LNCAP (cell line): Measurements from ENCODE around the gene PMS2.

Experiments used
- CTCF ChIP-seq: fragments of 450-650 bp; IDR thresholded peaks from 2 replicates; pipeline ENCODE4 v1.5.1; 2017; ENCODE audit warnings: mild to moderate bottlenecking

The PMS2 gene

GRCh38 chr7:6032167-6032566 lies 23.3 kb upstream of the PMS2 start:
- TF ChIP-seq CTCF: no peak

- no peak for TF ChIP-seq CTCF
These were observed 22.7 kb upstream of the PMS2 start for GRCh38 chr7:6031567-6031966.

- no peak for TF ChIP-seq CTCF
These were observed 22.1 kb upstream of the PMS2 start, which contains the start of gene ANKRD61 for GRCh38 chr7:6030988-6031387. Gene ANKRD61, plus strand, starts transcription at chr7:6031376. Its CDS starts 0 bp downstream, at chr7:6031376.

GRCh38 chr7:6028563-6028962 lies 19.7 kb upstream of the PMS2 start:
- TF ChIP-seq CTCF: no peak

GRCh38 chr7:6027806-6028365 lies 19.0 kb upstream of the PMS2 start:
- TF ChIP-seq CTCF: no peak

GRCh38 chr7:6026820-6027311 lies 18.0 kb upstream of the PMS2 start:
- TF ChIP-seq CTCF: no peak

GRCh38 chr7:6026011-6026819 lies 17.4 kb upstream of the PMS2 start:
- no peak; the same call in 1 of the 2 replicates for TF ChIP-seq CTCF
